Measurements from ENCODE around the gene SLC2A13. TPM values are rescaled to one million over a fixed set of nuclear protein-coding genes. Genes with fewer than 3 reads are reported as not detected.
A peak's percentile ranks its signal among the peaks of the same experiment; 100 is the strongest.

Gene SLC2A13
- polyA plus RNA-seq, 3 donors from 2014 or later: 1.8 to 5.9 TPM; not detected in 1

DNA sequence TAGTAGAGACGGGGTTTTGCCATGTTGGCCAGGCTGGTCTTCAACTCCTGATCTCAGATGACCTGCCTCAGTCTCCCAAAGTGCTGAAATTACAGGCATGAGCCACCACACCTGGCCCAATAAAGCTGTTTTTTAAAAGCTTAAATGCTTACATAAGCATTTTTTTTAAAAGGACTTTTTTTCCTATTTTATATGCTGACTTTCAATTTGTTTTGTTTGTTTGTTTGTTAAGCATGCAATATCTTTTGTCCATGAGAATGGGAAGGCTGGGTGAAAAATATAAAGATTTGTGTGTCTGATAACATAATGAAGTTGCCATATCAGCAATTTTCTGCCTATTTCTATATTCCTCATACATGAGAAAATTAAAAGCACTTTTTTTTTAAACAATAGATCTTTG is 17.0 kb upstream of the SLC2A13 start:
- DNase-seq: no peak
- no peaks in the 10 kb centered on the region for H3K4me1 Mint-ChIP-seq
- no peaks in the 10 kb centered on the region for H3K36me3 Mint-ChIP-seq
- H3K4me3 Mint-ChIP-seq: no peak overlapping the region
- no peak overlapping the region for H3K27ac Mint-ChIP-seq
- peaks cover 0 to 4% (median 0%) of the 10 kb centered on the region in 3 donors for H3K27me3 Mint-ChIP-seq (ENCODE audit: low read depth in 3 of 3)
- H3K9me3 Mint-ChIP-seq: peaks cover 0 to 2% (median 0%) of the 10 kb centered on the region in 6 donors

DNA sequence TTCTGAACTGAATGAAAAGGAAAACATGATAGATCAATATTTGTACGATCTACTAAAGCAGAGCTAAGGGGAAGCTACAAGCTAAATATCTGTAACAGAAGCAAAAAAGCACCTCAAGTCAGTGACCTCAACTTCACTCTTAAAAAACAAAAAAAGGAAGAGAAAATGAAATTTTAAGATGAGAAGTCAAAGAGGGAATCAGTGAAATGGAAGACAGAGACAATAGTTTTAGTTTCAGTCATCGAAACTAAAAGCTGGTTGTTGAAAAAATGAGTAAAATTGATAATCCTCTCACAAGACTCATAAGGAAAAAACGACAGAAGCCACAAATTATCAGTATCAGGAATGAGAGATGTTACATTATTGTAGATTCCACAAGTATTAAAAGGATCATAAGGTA is 11.9 kb upstream of the SLC2A13 start:
- no peak for DNase-seq
- Mint-ChIP-seq H3K4me1 (no peaks in the 10 kb centered on the region), H3K27ac (no peak overlapping the region), H3K36me3 (no peaks in the 10 kb centered on the region), H3K4me3 (no peak overlapping the region), H3K9me3 (no peaks in the 10 kb centered on the region), H3K27me3 (ENCODE audit: low read depth in 3 of 3) (peaks cover 0 to 9% (median 5%) of the 10 kb centered on the region in 3 donors)

DNA sequence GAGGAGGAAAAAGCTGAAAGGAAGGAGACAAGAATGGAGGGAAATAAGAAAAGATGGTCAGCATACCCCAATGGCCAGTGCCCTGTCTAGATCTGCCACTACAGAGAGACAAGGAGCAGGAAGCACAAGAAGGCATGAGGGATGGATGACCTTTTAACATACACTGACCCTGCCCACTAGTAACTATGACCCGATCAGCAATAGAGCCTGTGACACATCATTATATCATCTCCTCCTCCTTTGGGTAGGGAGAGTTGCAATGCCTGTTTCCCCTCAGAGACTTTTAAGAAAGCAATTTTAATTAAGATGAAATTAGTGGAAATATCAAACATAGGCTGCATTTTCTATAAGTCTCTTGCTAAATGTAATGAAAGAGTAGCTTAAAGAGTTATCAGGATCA is 4.7 kb upstream of the SLC2A13 start:
- no peaks in the 10 kb centered on the region for H3K36me3 Mint-ChIP-seq
- H3K4me3 Mint-ChIP-seq: no peak overlapping the region
- peaks cover 5 to 13% (median 12%) of the 10 kb centered on the region in 3 donors for H3K27me3 Mint-ChIP-seq (ENCODE audit: low read depth in 3 of 3)
- peaks cover 15 to 17% of the 10 kb centered on the region in 2 donors for H3K4me1 Mint-ChIP-seq
- H3K9me3 Mint-ChIP-seq: no peaks in the 10 kb centered on the region
- DNase-seq: no peak
- H3K27ac Mint-ChIP-seq: no peak overlapping the region

DNA sequence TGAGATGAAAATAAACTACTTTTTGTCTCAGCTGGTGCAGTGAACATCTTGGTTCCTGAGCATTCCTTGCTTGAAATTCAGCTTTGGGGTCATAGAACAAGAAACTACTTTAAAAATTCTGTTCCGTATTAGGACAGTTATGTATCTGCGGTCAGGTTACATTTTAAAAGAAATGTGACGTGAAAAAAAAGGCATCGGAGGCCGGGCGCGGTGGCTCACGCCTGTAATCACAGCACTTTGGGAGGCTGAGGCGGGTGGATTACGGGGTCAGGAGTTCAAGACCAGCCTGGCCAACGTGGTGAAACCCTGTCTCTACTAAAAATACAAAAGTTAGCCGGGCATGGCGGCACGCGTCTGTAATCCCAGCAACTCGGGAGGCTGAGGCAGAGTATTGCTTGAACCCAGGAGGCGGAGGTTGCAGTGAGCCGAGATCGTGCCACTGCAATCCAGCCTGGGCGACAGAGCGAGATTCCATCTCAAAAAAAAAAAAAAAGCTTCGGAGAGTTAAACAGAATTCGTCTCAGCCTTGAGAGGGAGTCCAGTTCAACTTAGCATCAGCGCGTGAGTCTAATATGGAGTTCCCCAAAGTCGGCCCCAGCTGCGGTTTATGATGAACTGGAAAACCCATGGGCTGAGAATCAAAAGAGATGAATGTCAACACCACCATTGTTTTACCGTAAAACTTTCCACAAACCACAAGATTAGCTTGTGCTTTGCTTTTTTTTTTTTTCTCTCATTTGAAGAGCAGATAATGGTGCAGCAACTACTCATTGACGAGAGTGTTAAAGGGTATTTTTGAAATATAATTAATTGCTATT is 2.1 kb upstream of the SLC2A13 start:
- no peaks in the 10 kb centered on the region for H3K9me3 Mint-ChIP-seq
- DNase-seq: no peak
- peaks cover 30 to 36% of the 10 kb centered on the region in 2 donors for H3K4me1 Mint-ChIP-seq
- H3K36me3 Mint-ChIP-seq: no peaks in the 10 kb centered on the region
- H3K27ac Mint-ChIP-seq: peak overlapping the region in 2 of 6 donors; percentile 62 to 91
- H3K27me3 Mint-ChIP-seq (ENCODE audit: low read depth in 3 of 3): peaks cover 5 to 13% (median 9%) of the 10 kb centered on the region in 3 donors
- peak overlapping the region; percentile 81 to 95 (median 90) for H3K4me3 Mint-ChIP-seq

DNA sequence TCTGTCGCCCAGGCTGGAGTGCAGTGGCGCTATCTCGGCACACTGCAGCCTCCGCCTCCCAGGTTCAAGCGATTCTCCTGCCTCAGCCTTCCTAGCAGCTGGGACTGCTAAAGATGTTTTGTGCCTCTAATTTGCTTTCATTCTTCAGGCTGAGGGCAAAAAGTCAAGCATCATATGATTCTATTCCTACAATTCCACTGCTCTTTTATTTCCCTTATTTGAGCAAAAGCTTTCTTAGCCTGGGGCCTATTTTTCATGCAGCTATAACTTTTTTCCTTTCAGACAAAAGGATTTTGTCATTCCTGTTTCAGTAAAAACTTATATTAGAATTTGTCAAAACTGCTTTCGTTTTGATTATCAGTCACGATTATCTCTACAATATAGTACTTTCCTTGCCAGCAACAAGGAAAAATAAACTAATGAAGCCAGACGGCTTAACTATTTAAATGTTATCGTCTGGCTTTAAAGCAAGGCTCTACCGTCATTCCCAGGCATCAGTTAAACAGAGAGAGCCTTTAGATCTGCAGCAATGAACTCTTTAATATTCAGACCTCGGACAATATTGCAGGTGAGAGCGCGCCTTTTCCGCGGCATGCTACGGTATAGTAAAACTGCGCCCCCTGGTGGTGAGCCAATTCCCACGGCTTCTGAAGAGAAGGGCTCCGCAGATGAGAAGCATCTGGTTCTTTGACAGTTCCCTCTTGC is 1.4 kb upstream of the SLC2A13 start:
- H3K4me3 Mint-ChIP-seq: peak overlapping the region; percentile 81 to 95 (median 90)
- no peaks in the 10 kb centered on the region for H3K9me3 Mint-ChIP-seq
- H3K27ac Mint-ChIP-seq: peak overlapping the region; percentile 62 to 91 (median 83)
- H3K4me1 Mint-ChIP-seq: peaks cover 30 to 38% of the 10 kb centered on the region in 2 donors
- peak; percentile 77 to 81 (median 80) for DNase-seq
- H3K36me3 Mint-ChIP-seq: no peaks in the 10 kb centered on the region
- H3K27me3 Mint-ChIP-seq (ENCODE audit: low read depth in 3 of 3): peaks cover 5 to 13% (median 9%) of the 10 kb centered on the region in 3 donors

DNA sequence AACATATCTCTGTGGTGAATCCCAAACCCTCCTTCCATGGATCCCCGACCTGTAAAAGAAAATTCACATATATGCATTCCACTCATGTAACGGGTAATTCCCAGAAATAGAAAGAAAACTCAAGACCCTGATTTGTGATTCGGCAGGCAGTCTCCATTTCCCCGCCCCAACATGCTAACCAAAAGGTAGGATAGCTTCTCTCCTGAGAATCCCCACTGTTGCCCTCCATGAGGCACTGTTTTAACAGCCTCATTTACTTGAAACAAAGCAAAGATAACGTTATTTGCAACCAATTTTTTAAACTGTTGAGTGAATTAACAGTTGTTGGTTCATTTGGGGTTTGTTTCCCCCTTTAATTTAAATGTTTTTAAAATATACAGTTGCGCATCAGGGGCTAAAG is 774 bp upstream of the SLC2A13 start:
- DNase-seq: peak in 1 of 3 donors; percentile 2
- H3K27ac Mint-ChIP-seq: peak overlapping the region; percentile 18 to 91 (median 82)
- H3K9me3 Mint-ChIP-seq: no peaks in the 10 kb centered on the region
- H3K4me1 Mint-ChIP-seq: peaks cover 30 to 43% of the 10 kb centered on the region in 2 donors
- peak overlapping the region; percentile 81 to 95 (median 90) for H3K4me3 Mint-ChIP-seq
- no peaks in the 10 kb centered on the region for H3K36me3 Mint-ChIP-seq
- H3K27me3 Mint-ChIP-seq (ENCODE audit: low read depth in 3 of 3): peaks cover 5 to 13% (median 9%) of the 10 kb centered on the region in 3 donors

DNA sequence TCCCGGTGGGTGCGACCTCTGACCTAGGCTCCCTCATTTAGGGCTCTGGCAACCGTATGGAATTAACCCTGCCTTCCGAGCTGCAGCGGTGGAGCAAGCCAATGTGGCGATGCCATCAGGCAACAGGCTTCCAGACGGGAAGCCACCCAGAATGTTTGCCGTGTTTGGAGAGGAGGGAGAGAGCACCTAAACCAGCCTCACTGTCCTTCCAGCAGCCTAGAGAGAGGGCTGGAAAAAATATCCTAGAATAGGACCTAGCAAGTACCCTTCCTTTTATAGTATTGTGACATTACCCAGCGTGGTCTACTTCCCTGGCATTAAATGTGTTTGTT is 287 bp upstream of the SLC2A13 start:
- Mint-ChIP-seq H3K4me3 (peak overlapping the region; percentile 81 to 95 (median 90)), H3K27ac (peak overlapping the region; percentile 18 to 91 (median 80)), H3K36me3 (no peaks in the 10 kb centered on the region), H3K4me1 (peaks cover 30 to 46% of the 10 kb centered on the region in 2 donors), H3K27me3 (ENCODE audit: low read depth in 3 of 3) (peaks cover 5 to 13% (median 9%) of the 10 kb centered on the region in 3 donors), H3K9me3 (no peaks in the 10 kb centered on the region)
- no peak for DNase-seq

DNA sequence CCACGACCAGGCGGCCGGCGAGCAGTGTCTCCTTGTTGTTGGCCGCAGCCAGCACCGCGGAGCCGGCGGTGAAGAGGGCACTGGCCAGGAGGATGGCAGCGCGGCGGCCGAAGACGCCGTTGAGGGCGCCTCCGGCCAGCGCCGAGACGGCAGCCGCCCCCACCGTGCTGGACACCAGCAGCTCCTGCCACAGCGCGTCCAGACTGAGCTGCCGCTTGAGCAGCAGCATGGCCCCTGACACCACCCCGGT is 691 bp downstream of the SLC2A13 start:
- no peaks in the 10 kb centered on the region for H3K36me3 Mint-ChIP-seq
- peaks cover 3 to 13% (median 9%) of the 10 kb centered on the region in 3 donors for H3K27me3 Mint-ChIP-seq (ENCODE audit: low read depth in 3 of 3)
- DNase-seq: no peak
- H3K4me1 Mint-ChIP-seq: peaks cover 30 to 46% of the 10 kb centered on the region in 2 donors
- H3K27ac Mint-ChIP-seq: no peak overlapping the region
- H3K9me3 Mint-ChIP-seq: no peaks in the 10 kb centered on the region
- peak overlapping the region; percentile 77 to 86 (median 85) for H3K4me3 Mint-ChIP-seq

DNA sequence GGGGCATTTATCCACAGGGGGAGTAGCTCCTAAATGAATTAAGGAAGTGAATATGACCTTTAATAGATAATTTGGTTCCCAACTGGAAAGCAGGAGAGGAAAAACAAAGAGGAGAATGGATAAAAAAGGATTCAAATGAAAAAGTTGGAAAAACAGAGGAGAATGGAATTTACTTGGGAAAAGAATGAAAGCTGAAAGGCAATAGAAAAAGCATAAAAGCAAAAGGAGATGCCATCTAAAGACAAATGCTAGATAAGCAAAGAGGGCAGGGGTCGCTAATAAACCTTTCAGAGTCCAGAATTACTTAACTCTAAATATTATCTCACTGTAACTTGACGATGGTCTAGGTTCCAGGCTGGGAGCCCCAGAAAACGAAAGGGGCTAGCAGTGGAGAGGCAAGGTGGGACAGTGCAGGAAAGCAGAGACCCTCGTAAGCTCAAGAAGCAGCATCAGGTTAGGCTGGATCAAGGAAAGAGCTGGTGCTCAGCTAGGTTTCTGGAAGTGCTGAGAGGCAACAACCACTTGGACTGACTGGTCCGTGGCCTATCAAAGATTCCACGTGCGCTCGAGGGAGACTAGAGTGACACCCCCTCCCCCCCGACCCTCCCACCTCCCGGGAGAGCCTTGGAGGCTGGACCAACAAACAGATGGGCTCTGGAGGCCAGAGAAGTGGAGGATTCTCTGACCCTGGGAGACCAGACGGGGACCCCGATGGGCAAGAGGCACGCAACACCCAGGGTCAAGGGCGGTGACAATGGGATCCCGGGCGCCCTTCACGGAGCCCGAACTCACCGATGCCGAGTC is 1.2 kb downstream of the SLC2A13 start:
- peak overlapping the region; percentile 28 to 80 (median 54) for H3K27ac Mint-ChIP-seq
- H3K9me3 Mint-ChIP-seq: no peaks in the 10 kb centered on the region
- DNase-seq: peak in 1 of 3 donors; percentile 1
- H3K36me3 Mint-ChIP-seq: no peaks in the 10 kb centered on the region
- H3K4me3 Mint-ChIP-seq: peak overlapping the region; percentile 77 to 86 (median 85)
- peaks cover 3 to 13% (median 9%) of the 10 kb centered on the region in 3 donors for H3K27me3 Mint-ChIP-seq (ENCODE audit: low read depth in 3 of 3)
- H3K4me1 Mint-ChIP-seq: peaks cover 30 to 46% of the 10 kb centered on the region in 2 donors

DNA sequence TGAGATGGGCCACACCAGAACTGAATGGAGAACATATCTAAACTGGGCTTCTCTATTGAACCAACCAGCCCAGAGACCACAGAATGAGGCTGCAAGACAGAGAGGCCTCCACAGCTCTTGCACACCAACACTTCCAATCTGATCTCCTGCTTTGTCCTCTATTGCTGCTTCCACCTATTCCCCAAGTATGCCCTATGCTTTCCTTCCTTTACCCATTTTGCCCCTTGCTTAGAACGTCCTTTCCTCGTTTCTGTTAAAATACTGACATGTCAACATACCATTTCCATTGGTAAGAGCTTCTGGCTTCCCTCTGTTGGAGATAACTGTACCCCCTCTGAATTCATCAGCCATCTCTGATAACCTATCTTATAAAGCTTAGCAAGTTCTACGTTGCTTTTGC is 2.8 kb downstream of the SLC2A13 start:
- Mint-ChIP-seq H3K9me3 (no peaks in the 10 kb centered on the region), H3K4me3 (peak overlapping the region in 1 of 5 donors; percentile 8), H3K27me3 (ENCODE audit: low read depth in 3 of 3) (peaks cover 3 to 11% (median 9%) of the 10 kb centered on the region in 3 donors), H3K36me3 (no peaks in the 10 kb centered on the region), H3K4me1 (peaks cover 30 to 46% of the 10 kb centered on the region in 2 donors), H3K27ac (no peak overlapping the region)
- no peak for DNase-seq

DNA sequence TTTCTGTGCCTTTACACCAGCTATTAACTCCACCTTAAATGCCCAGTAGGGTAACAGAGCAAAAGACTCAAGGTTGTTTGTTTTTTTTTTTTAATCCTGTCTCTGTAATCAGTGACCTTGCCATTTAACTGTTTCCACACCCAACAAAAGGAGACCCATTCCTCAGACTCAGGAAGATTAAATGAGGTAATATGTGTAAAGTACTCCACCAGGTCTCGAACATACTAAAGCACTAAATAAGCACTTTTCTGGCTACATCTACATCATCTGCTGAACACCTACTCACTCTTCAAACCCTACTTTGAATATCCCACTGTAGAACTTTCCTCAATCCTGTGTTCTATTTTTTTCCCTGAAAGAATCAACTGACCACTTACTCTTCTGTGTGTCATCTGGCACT is 4.1 kb downstream of the SLC2A13 start:
- Mint-ChIP-seq H3K27ac (no peak overlapping the region), H3K36me3 (no peaks in the 10 kb centered on the region), H3K4me3 (no peak overlapping the region), H3K27me3 (ENCODE audit: low read depth in 3 of 3) (peaks cover 0 to 4% (median 3%) of the 10 kb centered on the region in 3 donors), H3K9me3 (no peaks in the 10 kb centered on the region), H3K4me1 (peaks cover 22 to 36% of the 10 kb centered on the region in 2 donors)
- no peak for DNase-seq

DNA sequence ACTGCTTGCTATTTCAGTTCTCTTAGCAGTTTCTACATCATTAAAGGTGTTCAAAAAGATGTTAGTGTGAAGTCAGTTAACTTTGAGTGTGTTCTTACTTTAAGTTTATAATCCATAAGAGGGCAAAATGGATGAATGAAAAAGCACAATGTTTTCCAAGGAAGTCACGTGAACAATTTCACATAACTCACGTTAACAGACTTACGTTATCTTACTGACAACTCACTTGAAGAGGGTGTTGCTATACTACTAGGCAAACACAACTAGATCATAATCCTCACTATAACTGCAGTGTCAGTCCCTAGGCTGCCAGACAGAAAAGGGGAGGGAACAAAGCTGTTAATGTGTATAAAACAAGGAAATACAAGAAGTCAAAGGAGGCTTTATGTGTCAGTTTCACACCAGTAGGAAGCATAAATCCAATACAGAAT is 6.4 kb downstream of the SLC2A13 start:
- Mint-ChIP-seq H3K36me3 (no peaks in the 10 kb centered on the region), H3K27ac (no peak overlapping the region), H3K9me3 (no peaks in the 10 kb centered on the region), H3K4me3 (no peak overlapping the region), H3K27me3 (ENCODE audit: low read depth in 3 of 3) (no peaks in the 10 kb centered on the region), H3K4me1 (peaks cover 11 to 24% of the 10 kb centered on the region in 2 donors)
- DNase-seq: no peak

DNA sequence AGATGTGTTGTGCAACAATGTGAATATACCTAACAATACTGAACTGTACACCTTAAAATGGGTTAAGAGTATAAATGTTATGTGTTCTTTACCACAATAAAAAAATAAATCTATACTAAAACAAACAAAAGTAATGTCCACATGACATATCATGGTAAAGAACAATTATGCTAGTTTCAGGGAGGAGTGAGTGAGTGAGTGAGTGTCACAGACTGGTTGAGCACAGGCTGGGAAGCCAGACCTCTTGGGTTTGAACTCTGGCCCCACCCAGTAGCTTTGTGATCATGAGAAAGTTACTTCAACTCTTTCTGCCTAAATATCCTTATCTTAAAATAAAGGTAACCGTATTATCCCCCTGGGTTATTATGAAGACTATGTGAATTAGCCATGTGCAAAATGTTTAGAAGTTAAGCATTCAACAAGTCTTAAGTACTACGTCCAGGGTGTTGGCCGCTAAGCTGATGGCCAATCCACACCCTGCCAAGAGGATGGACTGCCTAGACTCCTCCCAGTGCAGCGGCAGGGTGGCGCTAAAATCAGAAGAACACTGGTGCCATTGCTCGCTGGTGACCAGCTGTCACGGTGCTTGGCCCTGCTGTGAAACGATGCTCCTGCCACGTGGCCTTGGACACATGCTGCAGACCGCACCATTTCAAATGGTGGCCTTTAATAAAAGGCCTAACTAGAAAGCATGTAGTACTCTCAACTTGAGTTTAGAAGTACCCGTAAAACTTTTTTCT is 7.3 kb downstream of the SLC2A13 start:
- peaks cover 3 to 16% of the 10 kb centered on the region in 2 donors for H3K4me1 Mint-ChIP-seq
- peaks cover 0 to 1% (median 0%) of the 10 kb centered on the region in 3 donors for H3K27me3 Mint-ChIP-seq (ENCODE audit: low read depth in 3 of 3)
- DNase-seq: no peak
- no peak overlapping the region for H3K4me3 Mint-ChIP-seq
- no peaks in the 10 kb centered on the region for H3K9me3 Mint-ChIP-seq
- H3K36me3 Mint-ChIP-seq: no peaks in the 10 kb centered on the region
- H3K27ac Mint-ChIP-seq: no peak overlapping the region

Data from immature natural killer cell (primary cell).